Measurements from ENCODE around the gene PFKFB4.
A peak's percentile ranks its signal among the peaks of the same experiment; 100 is the strongest.

PFKFB4 gene

DNA sequence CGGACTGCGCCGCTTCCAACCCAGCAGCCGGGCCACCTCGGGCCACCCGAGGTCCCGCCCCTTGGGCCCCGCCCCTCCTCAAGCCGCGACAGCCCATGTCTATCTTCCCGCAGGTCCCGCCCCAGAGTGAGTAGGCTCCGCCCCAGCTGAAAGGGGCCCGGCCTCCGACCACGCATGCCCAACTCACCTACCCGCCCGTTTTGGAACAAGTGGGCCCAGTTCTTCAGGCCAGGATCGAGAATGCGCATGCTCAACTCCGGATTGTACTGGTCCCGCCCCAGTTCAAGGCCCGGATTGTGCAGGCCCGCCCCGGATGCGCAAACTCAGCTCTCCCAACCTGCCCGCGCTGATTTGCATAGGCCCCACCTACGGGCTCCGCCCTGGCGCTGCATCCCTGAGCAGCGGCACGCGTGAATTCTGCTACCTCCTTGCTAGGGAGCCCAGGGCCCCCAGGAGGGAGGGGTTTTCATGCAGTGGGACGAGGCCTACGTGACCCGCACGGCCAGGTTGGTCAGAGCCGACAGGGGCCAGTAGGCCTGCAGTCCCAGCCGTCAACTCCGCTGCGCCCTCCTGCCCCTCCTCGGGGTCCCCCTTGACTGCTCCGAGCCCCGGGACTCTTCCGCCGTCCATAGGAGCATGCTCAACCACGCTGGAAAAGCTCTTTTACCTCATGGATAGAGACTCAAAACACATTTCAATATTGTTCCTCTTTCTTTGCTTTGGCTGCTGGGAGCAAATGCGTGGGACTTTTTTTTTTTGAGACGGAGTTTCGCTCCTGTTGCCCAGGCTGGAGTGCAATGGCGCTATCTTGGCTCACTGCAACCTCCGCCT, at the start of gene PFKFB4:
PFKFB4 (minus strand) TSS at position 8 of the 831 bp plus-strand sequence. CDS start 26 bp downstream, outside the sequence.
- FAIRE-seq (peak; percentile 88), DNase-seq (ENCODE audit: low spot score) (peak; percentile 99)

DNA sequence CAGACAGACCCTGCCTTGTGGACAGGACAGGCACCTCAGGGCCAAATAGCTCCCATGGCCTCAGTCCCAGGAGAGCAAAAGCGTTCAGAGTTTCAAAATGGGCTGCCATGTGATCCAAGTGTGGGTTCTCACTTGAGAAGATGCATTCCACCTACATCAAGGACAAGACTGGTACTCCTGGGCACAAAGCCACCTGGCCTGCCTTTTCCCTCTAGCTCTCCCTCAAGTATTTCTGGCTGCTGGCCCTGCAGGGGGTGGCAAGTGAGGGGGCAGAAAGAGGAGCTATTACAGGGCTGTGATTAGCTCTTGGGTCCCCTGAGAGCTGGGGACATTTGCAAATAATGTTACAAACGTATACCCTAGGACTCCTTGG, 45.0 kb upstream of the PFKFB4 start:
- DNase-seq (ENCODE audit: low spot score) (no peak), FAIRE-seq (no peak)

DNA sequence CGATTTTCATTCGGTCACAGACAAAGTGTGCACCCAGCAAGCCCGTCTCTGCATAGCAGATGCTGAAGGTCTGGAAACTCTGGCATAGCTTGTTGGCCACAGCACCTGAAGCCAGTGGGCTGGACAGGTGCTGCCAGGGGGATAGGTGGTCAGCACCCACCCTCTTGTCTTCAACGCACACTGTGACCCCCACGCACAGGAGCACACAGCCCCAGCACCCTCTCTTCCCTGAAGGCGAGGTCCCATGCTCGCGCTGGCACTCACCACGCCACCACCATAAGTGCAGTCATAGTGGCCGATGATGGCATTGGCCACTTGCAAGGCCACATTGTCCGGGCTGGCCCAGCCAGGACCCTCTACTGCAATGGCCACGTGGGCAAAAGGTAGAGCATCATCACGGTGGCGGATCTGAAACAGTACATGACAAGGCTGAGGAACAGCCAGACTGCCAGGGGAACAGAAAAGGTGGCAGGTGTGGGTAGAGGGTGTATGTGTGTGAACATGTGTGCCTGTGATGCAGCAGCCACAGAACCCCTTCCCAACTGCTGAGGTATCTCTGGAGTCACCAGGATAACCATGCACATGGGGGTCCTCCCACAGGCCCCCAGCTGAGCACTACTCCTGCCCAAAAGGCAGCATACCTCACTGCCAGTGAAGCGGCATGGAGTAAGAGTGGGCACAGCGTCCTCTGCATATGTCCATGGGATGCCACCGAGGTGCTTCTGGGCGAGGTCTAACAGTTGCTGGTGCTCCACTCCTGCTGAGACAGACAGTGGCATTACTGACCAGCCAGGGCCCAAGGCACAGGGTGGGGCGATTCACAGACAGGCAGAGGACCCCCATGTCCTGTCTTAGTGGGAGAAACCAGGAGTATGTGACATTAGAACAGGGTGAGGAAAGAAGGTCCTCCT, 44.4 kb upstream of the PFKFB4 start:
- DNase-seq (ENCODE audit: low spot score): no peak
- peak; percentile 53 for FAIRE-seq

DNA sequence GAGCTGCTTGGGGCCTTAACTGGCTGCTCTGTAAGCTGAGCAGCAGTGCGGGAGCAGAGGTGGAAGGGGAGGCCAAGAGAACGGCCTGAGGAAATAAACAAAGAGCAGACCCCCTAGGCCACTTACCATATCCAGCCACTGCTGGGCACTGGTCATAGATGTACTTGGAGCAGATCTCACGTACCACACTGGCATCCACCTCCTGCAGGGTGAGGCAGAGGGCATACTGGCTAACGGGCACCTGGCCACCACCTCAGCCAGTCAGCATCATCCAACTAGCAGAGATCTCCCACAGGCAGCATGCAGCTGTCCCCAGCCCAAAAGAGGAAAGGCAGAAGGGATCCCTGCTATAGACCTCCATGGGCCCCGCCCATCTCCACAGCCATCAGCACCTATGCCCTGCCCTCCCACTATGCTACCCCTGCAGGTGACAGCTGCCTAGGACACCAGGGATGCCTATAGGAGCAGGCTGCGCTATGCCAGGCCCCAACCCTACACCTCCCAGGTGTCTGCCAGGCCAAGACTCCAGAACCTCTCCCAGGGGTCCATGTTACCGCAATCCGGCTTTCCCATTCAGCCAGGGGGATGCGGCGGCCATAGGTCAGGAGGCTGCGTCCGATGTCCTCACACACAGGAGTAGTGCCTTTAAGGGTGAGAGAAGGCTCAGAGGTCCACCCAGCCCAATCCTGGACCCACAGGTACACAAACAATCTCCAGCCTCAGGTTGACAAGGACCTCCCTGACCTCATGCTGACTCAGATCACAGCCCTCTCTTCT, 43.1 kb upstream of the PFKFB4 start:
- peak; percentile 13 for FAIRE-seq
- no peak for DNase-seq (ENCODE audit: low spot score)

DNA sequence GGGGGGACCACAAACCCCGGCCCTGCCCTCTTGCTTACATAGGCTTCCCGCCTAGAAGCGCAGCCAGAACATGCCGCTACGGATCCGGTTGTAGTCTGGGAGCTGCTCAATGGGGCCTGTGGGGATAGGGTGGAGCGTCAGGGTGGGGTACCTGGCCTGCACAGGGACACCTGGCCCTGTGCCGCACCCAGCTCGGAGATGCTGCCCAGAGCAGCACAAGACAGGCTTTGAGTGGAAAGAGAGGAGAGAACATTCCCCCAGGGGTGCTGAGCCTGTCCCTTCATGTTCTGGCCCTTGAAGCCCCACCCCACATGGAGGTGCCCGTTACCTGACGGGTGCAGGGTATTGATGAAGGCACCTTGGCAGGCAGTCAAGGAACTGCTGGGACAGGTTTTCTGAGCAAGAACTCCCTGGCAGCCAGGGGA, 42.5 kb upstream of the PFKFB4 start:
- FAIRE-seq: no peak
- DNase-seq (ENCODE audit: low spot score): no peak

DNA sequence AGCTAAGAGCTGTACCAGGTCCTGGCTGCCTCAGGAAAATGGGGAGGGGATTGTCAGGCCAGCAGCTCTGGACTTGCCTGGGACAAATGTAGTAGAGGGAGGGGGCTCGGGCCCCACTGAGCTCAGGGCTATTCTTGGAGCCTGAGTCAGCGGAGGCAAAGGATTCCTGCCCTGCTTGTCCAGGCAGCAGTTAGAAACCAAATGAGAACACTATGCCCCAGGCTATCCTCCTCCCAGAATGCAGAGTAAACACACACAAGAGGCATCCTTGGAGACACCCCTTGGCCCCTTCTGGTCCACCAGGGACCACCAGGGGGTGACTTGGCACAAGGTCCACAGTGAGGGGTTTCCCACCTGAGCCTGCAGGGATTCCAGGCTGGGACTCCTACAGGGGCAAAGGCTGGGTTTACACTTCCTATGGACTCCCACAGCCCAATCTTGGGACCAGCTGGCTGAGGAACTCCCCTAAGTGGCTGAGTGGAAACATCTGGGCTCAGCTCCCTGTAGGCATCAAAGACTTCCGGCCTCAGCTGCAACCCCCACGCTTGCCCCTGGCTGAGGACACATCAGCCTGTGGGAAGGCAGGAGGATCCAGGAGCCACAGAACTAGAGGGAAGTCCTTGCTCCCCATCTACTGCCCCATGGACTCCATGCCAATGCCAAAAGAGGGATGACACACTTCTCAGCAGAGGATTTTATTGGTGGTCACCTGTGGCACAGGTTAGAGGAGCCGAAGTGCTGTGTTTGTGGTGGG, 41.9 kb upstream of the PFKFB4 start:
- FAIRE-seq (no peak), DNase-seq (ENCODE audit: low spot score) (peak; percentile 45)

DNA sequence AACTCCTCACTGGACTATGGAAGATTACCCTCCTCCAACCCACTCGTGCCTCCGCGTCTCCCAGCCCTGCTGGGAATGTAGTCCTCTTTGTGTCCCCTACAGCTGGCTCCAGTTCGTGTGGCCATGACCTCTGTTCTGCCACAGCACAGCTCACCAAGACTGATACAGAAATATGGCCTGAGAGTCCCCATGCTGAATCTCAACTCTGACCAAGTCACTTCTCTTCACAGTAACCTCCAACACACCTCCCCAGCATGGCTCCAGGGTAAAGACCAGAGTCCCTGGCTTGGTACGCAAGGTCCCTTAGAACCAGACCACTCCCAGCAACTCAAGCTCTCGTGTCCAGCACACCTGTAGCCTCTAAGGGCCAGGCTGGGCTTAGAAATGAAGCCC, 40.8 kb upstream of the PFKFB4 start:
- no peak for DNase-seq (ENCODE audit: low spot score)
- FAIRE-seq: peak; percentile 9

DNA sequence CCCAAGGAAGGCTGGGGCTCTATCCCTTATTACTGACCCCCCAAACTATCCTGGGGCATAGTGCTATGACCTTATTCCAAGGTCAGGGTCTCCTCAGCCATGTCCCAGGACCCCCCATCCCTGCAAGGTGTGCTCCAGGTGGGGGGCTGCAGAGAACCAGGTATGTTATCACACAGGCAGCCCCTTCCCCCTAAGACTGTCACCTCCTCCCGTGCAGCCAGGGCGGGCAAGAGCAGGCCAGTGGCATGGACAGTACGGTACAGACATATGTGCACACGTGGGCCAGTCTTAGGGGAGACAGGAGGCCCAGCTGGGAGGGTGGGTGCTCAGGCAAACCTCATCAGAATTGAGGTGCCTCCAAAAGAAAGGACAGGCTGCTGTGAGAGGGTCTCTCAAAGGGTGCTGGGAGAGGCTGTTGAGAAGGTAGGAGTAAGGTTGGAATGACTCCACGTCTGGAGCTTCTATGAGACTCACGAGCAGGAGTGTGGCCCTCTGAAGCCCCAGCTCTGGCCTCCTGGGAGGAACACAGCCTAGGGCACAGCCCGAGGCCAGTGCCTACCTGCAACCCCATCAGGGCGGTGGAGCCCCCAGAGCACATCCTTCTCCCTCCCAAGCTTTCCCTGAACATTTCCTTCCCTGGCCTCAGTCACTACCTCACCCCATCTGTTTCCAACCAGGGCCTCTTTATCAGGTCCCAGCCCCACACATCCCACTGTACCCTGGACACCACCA, 40.2 kb upstream of the PFKFB4 start:
- no peak for FAIRE-seq
- no peak for DNase-seq (ENCODE audit: low spot score)

DNA sequence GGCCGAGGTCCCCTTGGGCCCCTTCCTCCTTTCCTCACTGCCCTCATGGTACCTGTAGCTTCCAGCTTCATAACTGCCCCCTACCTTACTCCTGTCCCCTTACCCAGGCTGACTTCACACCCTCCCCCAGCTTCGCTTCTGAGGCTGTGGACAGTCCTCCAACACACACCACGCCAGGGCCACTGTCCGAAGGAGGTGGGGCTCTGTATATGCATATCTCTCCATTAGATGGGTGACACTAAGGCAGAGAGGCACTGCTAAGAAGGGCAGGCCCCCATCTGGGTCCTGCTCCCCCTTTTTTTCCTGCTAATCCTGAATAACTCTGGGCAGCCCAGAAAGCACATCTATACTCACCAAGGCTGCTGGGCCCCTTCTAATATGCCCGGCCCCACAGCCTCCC, 39.6 kb upstream of the PFKFB4 start:
- FAIRE-seq: peak; percentile 5

DNA sequence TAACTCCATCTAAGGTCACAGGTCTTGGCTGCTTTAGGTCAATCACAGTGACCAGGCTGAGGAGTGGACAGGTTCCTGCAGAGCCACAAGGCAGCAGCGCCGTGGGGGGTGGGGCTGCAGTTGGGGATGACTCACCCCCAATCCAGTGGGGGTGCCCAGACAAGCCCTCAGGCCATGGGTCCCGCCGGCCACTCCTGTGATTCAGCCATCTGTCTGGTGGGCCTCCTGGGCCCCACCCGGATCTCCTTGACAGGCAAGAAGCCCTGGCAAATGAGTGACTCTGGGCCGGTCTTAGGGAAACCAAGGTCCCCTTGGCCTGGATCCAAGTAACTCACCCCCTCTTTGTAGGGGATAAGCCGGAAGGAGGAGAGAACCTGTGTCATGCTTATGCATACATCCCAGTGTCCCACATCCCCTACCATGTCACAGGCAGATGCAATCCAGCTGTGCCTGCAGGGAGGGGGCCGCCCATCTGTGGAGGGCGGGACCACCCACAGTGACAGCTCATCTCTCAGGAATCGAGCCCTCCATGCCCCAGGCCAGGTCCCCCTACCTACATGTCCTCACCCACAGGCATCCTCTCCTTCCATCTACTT, 39.0 kb upstream of the PFKFB4 start:
- DNase-seq (ENCODE audit: low spot score) (peak; percentile 86), FAIRE-seq (peak; percentile 72)

More for the DNA sequence above, 39.6 kb upstream of the PFKFB4 start:
- no peak for DNase-seq (ENCODE audit: low spot score)

DNA sequence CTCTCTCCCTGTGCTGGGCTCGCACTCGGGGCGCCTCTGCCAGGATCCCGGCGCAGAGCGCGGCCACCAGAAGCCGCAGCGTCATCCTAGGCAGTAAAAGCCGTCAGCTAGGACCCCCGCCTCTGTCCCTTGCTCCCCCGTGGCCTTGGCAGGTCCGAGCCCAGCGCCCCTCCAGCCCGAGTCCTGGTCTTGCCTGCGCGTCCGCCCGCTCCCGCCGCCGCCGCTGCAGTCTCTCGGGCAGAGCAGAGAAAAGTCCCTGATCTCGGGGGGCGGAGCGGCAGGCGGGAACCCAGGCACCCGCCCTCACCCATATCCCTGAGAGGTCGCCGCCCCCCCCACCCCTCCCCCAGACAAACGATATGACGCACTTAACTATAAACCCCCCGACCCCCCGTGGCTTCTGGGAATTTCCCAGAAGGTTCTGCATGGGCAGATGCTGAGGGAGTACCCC, 38.5 kb upstream of the PFKFB4 start, which contains the start of gene COL7A1:
COL7A1 (minus strand) TSS at position 255 of the 451 bp plus-strand sequence; CDS start at position 85, 170 bp downstream.
- DNase-seq (ENCODE audit: low spot score): no peak
- FAIRE-seq: no peak

DNA sequence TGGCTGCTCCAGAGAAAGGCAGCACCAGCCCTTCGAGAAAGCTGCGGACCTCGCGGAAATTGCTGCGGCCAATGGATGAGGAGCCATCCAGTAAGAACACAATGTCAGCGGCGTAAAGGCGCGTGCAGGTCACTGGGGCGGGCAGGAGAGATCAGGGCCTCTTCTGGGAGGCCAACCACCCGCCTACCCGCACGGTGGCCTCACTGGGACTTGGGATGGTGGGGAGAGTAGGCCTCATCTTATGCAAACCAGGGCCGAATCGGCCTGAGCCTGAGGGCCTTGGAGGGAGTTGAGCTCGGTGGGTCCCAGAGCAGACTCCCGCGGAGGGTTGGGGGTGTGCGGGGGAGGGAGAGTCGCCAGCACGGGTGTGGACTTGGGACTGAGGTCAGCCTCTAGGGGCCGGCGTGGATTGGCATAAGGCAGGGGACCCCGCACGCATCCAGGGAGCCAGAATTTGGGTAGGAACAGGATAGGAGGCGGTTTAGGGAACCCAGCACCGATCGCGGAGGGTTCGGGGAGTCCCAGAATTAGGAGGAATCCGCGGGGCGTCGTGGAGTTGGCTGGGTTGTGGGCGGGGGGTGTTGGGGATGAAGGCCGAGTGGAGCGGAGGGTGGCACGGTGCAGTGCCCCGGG, 37.9 kb upstream of the PFKFB4 start:
- no peak for FAIRE-seq

DNA sequence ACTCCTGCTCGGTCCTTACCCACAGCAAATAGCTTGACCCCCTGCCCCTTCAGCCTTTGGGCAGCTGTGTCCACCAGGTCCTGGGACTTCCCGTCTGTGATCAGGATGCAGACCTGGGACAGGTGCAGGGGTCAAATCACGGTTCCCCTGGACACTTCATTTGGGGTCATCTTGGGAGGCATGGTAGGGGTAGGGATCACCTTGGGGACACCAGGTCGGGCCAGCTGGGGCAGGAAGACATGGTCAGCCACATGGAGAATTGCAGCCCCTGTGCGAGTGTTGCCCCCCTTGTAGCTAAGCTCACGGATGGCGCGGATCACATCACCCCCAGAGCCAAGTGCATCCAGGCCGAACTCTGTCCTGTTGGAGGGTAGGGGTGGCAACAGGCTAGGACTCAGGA, 36.7 kb upstream of the PFKFB4 start:
- no peak for FAIRE-seq

More for the DNA sequence above, 37.9 kb upstream of the PFKFB4 start:
- DNase-seq (ENCODE audit: low spot score): no peak

DNA sequence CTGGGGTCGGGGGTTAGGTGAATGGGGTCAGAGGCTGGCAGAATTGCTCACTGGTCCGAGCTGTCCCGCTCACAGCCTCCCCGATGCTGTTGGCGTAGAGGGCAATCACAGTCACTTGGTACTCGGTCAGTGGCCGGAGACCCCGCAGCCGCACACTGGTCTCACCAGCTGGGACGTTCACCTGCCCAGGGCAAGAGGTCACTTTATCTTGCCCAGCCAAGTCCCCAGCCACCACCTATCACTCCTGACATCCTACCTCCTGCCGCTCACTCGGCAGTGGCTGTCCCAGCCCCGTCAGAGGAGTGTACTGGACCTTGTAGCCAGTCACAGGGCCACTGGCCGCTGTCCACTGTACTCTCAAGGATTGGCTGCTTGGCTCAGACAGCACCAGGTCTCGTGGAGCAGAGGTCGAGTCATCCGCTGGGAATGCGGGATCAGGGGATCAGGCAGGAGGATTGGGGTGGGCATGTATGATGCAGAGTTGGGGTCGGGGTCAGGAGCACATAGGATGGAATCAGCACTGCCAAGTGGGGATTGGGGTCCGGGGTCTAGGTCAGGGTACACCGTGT, 36.0 kb upstream of the PFKFB4 start:
- FAIRE-seq (no peak), DNase-seq (ENCODE audit: low spot score) (no peak)

More for the DNA sequence above, 36.7 kb upstream of the PFKFB4 start:
- DNase-seq (ENCODE audit: low spot score): no peak

DNA sequence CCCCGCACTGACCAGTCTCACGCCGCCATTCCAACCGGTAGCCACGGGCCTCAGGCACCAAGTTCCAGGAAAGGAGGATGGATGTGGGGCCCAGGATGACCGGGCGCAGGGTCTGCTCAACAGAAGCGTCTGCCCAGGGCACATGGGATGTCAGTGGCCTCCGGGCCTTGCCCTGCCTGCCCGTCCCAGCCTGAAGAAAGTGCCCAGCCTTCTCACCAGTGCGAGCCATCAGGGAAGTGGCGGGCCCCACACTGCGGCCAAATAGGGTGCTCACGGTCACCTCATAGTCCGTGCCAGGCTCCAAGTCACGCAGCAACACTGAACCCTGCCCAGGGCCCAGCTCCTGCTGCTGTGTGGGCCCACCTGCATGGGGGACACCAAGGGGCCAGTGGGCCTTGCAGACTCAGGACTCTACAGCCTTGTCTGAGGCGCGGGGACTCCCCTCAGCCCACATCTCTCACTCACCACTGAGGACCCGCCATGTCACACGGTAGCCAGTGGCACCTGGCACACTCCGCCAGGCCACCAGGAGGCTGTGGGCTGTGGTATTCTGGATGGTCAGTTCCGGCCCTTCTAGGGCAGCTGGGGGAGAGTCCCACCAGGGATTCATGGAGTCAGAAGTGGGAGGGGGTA, 35.4 kb upstream of the PFKFB4 start:
- no peak for FAIRE-seq
- no peak for DNase-seq (ENCODE audit: low spot score)

DNA sequence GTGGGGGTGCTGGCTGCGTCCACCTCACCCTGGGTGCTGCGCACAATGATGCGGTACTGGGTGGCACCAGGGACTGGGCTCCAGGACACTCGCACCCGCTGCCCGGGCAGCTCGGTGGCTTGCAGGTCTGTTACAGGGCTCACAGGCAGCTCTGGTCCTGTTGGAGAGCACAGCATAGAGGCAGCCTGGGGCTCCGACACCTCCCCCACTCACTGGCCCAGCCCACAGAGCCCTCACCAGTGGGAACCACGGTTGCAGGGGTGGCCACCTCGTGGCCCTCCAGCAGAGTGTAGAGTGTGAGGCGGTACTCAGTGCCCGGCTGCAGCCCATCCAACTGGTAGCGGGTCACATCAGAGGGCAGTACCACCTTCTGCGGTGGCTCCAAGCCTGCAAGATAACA, 34.8 kb upstream of the PFKFB4 start:
- DNase-seq (ENCODE audit: low spot score) (no peak), FAIRE-seq (no peak)

DNA sequence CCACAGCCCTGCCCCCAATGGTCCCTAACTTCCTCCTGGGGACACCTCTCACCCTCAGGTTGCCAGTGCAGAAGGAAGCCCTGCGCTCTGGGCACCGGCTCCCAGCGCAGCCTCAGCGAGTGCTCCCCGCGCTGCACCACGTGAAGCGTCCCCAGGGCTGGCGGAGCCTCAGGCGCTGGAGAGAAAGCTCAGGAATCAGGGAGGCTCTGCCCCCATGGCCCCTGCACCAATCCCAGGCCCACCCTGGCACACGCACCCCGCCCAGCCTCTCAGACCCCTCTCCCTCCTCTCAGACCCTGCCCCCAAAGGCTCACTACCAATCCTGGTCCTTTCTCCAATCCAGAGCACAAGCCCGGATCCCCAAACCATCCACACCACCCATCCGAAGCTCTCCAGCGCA, 31.6 kb upstream of the PFKFB4 start:
- no peak for FAIRE-seq
- DNase-seq (ENCODE audit: low spot score): no peak

DNA sequence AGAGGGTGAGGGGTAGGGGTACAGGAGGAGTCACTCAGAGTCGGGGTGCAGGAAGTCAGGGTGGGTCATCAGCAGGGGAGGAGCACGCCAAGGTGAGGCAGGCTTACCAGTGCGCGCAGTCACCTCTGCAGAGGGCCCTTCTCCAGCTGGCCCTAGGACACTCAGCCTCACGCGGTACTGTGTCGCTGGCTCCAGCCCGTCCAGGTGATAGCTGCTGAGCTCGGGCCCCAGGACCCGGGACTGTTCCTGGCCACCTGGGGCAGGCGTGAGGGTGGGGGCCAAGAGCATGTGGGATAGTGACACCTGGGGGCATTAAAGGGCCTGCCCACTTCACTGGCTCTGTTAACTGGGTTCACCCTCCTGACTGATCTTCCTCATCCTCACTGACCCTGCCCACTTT, 31.1 kb upstream of the PFKFB4 start:
- FAIRE-seq (no peak), DNase-seq (ENCODE audit: low spot score) (no peak)

Data from urothelium cell line (cell line).